ENCODE results near the gene P2RX1.

GRCh38 chr17:3943240-3943891 lies 27.1 kb upstream of the P2RX1 start:
- TF ChIP-seq CTCF (IDR thresholded peaks at IDR 0.05) (no peak), POLR2A (IDR thresholded peaks at IDR 0.05) (no peak)

All from esophagus squamous epithelium (tissue), 4 donors.